Measurements from ENCODE around the gene XIST.
A peak's percentile ranks its signal among the peaks of the same experiment; 100 is the strongest.

Gene XIST

DNA sequence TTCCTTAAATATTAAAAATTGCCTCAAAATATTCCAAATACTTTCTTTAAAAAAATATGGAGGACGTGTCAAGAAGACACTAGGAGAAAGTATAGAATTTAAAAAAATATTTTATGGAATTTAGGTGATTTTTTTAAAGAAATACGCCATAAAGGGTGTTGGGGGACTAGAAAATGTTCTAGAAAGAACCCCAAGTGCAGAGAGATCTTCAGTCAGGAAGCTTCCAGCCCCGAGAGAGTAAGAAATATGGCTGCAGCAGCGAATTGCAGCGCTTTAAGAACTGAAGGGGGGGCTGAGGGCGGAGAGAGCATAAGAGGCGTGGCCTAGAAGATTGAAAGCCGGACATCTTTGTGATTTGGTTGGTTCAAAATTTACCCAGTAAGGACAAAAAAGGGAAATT, at the start of gene XIST:
Gene XIST, minus strand, starts transcription at position 248 of the 400 bp plus-strand sequence.
- H3K27ac ChIP-seq (ENCODE audit: extremely low read depth, low read depth, low read length): peak within 1 kb of the TSS; percentile 99
- POLR2A ChIA-PET: interaction anchor here (0.7 to 6.3 kb wide), 9 partner anchors 10 to 1575 kb away, joined by 3 to 66 read pairs (median 5); partner anchors contain the start of gene RPS4X
- CTCF ChIA-PET: interaction anchor here (0.6 to 6.9 kb wide), 6 partner anchors 78 to 687 kb away, joined by 4 to 176 read pairs (median 43); no protein-coding TSS in a partner anchor
- H3K9me3 ChIP-seq (ENCODE audit: control insufficient read depth, insufficient read depth, low read depth, low read length): no peaks in the 10 kb centered on the region
- peak within 1 kb of the TSS; percentile 79 for H3K4me3 ChIP-seq (ENCODE audit: low read depth, low read length)
- H3K36me3 ChIP-seq (ENCODE audit: control insufficient read depth in 2 of 2, insufficient read depth in 1 of 2, low read length in 2 of 2): peaks cover 22 to 30% of the 10 kb centered on the region in 2 experiments
- H3K4me1 ChIP-seq (ENCODE audit: control insufficient read depth, insufficient read depth, low read length): no peaks in the 10 kb centered on the region
- TF ChIP-seq, protein P1, sequence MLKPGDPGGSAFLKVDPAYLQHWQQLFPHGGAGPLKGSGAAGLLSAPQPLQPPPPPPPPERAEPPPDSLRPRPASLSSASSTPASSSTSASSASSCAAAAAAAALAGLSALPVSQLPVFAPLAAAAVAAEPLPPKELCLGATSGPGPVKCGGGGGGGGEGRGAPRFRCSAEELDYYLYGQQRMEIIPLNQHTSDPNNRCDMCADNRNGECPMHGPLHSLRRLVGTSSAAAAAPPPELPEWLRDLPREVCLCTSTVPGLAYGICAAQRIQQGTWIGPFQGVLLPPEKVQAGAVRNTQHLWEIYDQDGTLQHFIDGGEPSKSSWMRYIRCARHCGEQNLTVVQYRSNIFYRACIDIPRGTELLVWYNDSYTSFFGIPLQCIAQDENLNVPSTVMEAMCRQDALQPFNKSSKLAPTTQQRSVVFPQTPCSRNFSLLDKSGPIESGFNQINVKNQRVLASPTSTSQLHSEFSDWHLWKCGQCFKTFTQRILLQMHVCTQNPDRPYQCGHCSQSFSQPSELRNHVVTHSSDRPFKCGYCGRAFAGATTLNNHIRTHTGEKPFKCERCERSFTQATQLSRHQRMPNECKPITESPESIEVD (tag by site-specific recombination; IDR thresholded peaks at IDR 0.05): peak; percentile 92
- TF ChIP-seq YY1 (tag by site-specific recombination; IDR thresholded peaks at IDR 0.05) (peak; percentile 71; the same call in 1 of the 2 replicates), ZNF670 (tag by site-specific recombination; IDR thresholded peaks at IDR 0.05; ENCODE audit: low read depth) (no peak), ZFP41 (tag by site-specific recombination; IDR thresholded peaks at IDR 0.05; ENCODE audit: borderline replicate concordance) (0 out of 2 replicates have a peak, but pooled peaks have one; percentile 27), SP7 (tag by site-specific recombination; IDR thresholded peaks at IDR 0.05) (0 out of 2 replicates have a peak, but pooled peaks have one; percentile 42), ZBTB17 (tag by site-specific recombination; IDR thresholded peaks at IDR 0.05) (no peak), KLF8 (tag by site-specific recombination; IDR thresholded peaks at IDR 0.05) (peak; percentile 48; the same call in 1 of the 2 replicates), PRDM1 (tag by site-specific recombination; IDR thresholded peaks at IDR 0.05) (peak; percentile 90), SP3 (tag by site-specific recombination; IDR thresholded peaks at IDR 0.05) (peak; percentile 79), ZFP37 (tag by site-specific recombination; IDR thresholded peaks at IDR 0.05) (peak; percentile 37; the same call in 1 of the 2 replicates), ZNF561 (tag by site-specific recombination; IDR thresholded peaks at IDR 0.05; ENCODE audit: borderline replicate concordance) (0 out of 2 replicates have a peak, but pooled peaks have one; percentile 51), ZSCAN30 (tag by site-specific recombination; IDR thresholded peaks at IDR 0.05) (peak; percentile 90), ZNF426 (tag by site-specific recombination; IDR thresholded peaks at IDR 0.05) (no peak), MZF1 (tag by site-specific recombination; IDR thresholded peaks at IDR 0.05; ENCODE audit: borderline replicate concordance) (peak; percentile 65; the same call in 1 of the 2 replicates)
- TF ChIP-seq, protein P2, sequence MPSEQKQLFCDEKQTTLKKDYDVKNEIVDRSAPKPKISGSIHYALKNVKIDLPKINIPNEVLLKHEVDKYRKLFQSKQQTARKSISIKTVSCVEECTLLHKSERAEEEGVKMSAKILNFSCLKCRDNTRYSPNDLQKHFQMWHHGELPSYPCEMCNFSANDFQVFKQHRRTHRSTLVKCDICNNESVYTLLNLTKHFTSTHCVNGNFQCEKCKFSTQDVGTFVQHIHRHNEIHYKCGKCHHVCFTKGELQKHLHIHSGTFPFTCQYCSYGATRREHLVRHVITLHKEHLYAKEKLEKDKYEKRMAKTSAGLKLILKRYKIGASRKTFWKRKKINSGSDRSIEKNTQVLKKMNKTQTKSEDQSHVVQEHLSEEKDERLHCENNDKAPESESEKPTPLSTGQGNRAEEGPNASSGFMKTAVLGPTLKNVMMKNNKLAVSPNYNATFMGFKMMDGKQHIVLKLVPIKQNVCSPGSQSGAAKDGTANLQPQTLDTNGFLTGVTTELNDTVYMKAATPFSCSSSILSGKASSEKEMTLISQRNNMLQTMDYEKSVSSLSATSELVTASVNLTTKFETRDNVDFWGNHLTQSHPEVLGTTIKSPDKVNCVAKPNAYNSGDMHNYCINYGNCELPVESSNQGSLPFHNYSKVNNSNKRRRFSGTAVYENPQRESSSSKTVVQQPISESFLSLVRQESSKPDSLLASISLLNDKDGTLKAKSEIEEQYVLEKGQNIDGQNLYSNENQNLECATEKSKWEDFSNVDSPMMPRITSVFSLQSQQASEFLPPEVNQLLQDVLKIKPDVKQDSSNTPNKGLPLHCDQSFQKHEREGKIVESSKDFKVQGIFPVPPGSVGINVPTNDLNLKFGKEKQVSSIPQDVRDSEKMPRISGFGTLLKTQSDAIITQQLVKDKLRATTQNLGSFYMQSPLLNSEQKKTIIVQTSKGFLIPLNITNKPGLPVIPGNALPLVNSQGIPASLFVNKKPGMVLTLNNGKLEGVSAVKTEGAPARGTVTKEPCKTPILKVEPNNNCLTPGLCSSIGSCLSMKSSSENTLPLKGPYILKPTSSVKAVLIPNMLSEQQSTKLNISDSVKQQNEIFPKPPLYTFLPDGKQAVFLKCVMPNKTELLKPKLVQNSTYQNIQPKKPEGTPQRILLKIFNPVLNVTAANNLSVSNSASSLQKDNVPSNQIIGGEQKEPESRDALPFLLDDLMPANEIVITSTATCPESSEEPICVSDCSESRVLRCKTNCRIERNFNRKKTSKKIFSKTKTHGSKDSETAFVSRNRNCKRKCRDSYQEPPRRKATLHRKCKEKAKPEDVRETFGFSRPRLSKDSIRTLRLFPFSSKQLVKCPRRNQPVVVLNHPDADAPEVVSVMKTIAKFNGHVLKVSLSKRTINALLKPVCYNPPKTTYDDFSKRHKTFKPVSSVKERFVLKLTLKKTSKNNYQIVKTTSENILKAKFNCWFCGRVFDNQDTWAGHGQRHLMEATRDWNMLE (tag by site-specific recombination; conservative IDR thresholded peaks at IDR 0.05; ENCODE audit: low read depth): 0 out of 2 replicates have a peak, but pooled peaks have one; percentile 15
- TF ChIP-seq, protein P3, sequence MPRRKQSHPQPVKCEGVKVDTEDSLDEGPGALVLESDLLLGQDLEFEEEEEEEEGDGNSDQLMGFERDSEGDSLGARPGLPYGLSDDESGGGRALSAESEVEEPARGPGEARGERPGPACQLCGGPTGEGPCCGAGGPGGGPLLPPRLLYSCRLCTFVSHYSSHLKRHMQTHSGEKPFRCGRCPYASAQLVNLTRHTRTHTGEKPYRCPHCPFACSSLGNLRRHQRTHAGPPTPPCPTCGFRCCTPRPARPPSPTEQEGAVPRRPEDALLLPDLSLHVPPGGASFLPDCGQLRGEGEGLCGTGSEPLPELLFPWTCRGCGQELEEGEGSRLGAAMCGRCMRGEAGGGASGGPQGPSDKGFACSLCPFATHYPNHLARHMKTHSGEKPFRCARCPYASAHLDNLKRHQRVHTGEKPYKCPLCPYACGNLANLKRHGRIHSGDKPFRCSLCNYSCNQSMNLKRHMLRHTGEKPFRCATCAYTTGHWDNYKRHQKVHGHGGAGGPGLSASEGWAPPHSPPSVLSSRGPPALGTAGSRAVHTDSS (tag by site-specific recombination; IDR thresholded peaks at IDR 0.05): peak; percentile 50; the same call in 1 of the 2 replicates
- TF ChIP-seq, protein P4, sequence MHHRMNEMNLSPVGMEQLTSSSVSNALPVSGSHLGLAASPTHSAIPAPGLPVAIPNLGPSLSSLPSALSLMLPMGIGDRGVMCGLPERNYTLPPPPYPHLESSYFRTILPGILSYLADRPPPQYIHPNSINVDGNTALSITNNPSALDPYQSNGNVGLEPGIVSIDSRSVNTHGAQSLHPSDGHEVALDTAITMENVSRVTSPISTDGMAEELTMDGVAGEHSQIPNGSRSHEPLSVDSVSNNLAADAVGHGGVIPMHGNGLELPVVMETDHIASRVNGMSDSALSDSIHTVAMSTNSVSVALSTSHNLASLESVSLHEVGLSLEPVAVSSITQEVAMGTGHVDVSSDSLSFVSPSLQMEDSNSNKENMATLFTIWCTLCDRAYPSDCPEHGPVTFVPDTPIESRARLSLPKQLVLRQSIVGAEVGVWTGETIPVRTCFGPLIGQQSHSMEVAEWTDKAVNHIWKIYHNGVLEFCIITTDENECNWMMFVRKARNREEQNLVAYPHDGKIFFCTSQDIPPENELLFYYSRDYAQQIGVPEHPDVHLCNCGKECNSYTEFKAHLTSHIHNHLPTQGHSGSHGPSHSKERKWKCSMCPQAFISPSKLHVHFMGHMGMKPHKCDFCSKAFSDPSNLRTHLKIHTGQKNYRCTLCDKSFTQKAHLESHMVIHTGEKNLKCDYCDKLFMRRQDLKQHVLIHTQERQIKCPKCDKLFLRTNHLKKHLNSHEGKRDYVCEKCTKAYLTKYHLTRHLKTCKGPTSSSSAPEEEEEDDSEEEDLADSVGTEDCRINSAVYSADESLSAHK (tag by site-specific recombination; IDR thresholded peaks at IDR 0.05): 0 out of 2 replicates have a peak, but pooled peaks have one; percentile 32
- TF ChIP-seq, protein P5, sequence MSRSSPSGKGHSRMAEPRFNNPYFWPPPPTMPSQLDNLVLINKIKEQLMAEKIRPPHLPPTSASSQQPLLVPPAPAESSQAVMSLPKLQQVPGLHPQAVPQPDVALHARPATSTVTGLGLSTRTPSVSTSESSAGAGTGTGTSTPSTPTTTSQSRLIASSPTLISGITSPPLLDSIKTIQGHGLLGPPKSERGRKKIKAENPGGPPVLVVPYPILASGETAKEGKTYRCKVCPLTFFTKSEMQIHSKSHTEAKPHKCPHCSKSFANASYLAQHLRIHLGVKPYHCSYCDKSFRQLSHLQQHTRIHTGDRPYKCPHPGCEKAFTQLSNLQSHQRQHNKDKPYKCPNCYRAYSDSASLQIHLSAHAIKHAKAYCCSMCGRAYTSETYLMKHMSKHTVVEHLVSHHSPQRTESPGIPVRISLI (tag by site-specific recombination; IDR thresholded peaks at IDR 0.05): peak; percentile 90
- TF ChIP-seq, protein P6, sequence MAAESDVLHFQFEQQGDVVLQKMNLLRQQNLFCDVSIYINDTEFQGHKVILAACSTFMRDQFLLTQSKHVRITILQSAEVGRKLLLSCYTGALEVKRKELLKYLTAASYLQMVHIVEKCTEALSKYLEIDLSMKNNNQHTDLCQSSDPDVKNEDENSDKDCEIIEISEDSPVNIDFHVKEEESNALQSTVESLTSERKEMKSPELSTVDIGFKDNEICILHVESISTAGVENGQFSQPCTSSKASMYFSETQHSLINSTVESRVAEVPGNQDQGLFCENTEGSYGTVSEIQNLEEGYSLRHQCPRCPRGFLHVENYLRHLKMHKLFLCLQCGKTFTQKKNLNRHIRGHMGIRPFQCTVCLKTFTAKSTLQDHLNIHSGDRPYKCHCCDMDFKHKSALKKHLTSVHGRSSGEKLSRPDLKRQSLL (tag by site-specific recombination; IDR thresholded peaks at IDR 0.05): no peak
- TF ChIP-seq, protein P7, sequence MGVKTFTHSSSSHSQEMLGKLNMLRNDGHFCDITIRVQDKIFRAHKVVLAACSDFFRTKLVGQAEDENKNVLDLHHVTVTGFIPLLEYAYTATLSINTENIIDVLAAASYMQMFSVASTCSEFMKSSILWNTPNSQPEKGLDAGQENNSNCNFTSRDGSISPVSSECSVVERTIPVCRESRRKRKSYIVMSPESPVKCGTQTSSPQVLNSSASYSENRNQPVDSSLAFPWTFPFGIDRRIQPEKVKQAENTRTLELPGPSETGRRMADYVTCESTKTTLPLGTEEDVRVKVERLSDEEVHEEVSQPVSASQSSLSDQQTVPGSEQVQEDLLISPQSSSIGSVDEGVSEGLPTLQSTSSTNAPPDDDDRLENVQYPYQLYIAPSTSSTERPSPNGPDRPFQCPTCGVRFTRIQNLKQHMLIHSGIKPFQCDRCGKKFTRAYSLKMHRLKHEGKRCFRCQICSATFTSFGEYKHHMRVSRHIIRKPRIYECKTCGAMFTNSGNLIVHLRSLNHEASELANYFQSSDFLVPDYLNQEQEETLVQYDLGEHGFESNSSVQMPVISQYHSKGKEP (tag by site-specific recombination; IDR thresholded peaks at IDR 0.05): peak; percentile 25; the same call in 1 of the 2 replicates
